GM18505 (cell line): ENCODE results near the gene TXLNB.
"Not testable (repeated sequence)": the region's sequence is repeated elsewhere in the genome, so short reads cannot be mapped to it uniquely, and the experiment has no call there.

ENCODE experiments used
- ATAC-seq: cut with Tn5 transposase; IDR thresholded peaks from one replicate; pipeline ENCODE4 v1.9.1; 2021; ENCODE audit not compliant: unreplicated experiment
- POLR2A ChIP-seq: IDR thresholded peaks from 4 replicates; pipeline ENCODE4 v1.6.1; 2011; ENCODE audit warnings: borderline replicate concordance; ENCODE audit not compliant: insufficient read depth, insufficient read length; ENCODE audit errors: extremely low read depth

Gene TXLNB

GRCh38 chr6:139230391-139230840, 61.4 kb downstream of the TXLNB start:
- no peak for TF ChIP-seq POLR2A
- no peak for ATAC-seq

GRCh38 chr6:139228387-139228786, 63.4 kb downstream of the TXLNB start:
- not testable (repeated sequence) for ATAC-seq

- TF ChIP-seq POLR2A = no peak
- no peak for ATAC-seq
These were observed 72.1 kb downstream of the TXLNB start for GRCh38 chr6:139219746-139220145.

- ATAC-seq = peak; percentile 100
- TF ChIP-seq POLR2A = no peak
These were observed 72.5 kb downstream of the TXLNB start for GRCh38 chr6:139219271-139219729.

GRCh38 chr6:139212460-139212859, 79.3 kb downstream of the TXLNB start:
- ATAC-seq = not testable (repeated sequence)

- not testable (repeated sequence) for ATAC-seq
These were observed 81.0 kb downstream of the TXLNB start for GRCh38 chr6:139210766-139211165.

- ATAC-seq = no peak
- TF ChIP-seq POLR2A = no peak
These were observed 86.0 kb downstream of the TXLNB start for GRCh38 chr6:139205843-139206242.

GRCh38 chr6:139204978-139205377, 86.8 kb downstream of the TXLNB start:
- ATAC-seq = no peak
- no peak for TF ChIP-seq POLR2A

GRCh38 chr6:139201378-139201777, 90.4 kb downstream of the TXLNB start:
- no peak for ATAC-seq
- TF ChIP-seq POLR2A = no peak

- no peak for TF ChIP-seq POLR2A
- no peak for ATAC-seq
These were observed 93.1 kb downstream of the TXLNB start for GRCh38 chr6:139198529-139199288.

GRCh38 chr6:139194740-139195139, 97.1 kb downstream of the TXLNB start:
- TF ChIP-seq POLR2A = no peak
- ATAC-seq = no peak
